Neutrophil (primary cell): ENCODE data around the gene FYN.

Experiments
- H3K27ac ChIP-seq: fragments of 200-600 bp; sonication (generic); 2 replicates; pipeline ENCODE4 v1.5.1; 2016; ENCODE audit warnings: mild to moderate bottlenecking, moderate library complexity
- H3K27me3 ChIP-seq: fragments of 200-600 bp; sonication (generic); 2 replicates; pipeline ENCODE4 v1.6.0; 2016; ENCODE audit warnings: mild to moderate bottlenecking
- H3K36me3 ChIP-seq: fragments of 200-600 bp; sonication (generic); 2 replicates; pipeline ENCODE4 v1.5.1; 2017
- H3K4me1 ChIP-seq, 2 experiments: fragments of 200-600 bp in 1 of 2; sonication (generic) in 1 of 2; 1 replicate in 1 of 2; 2 replicates in 1 of 2; pipeline versions ENCODE4 v1.5.1 to v1.6.1; 2013 to 2016; ENCODE audit warnings: low read depth in 1 of 2, low read length in 1 of 2, mild to moderate bottlenecking in 1 of 2, moderate library complexity in 1 of 2; ENCODE audit not compliant: control insufficient read depth in 1 of 2, insufficient read depth in 1 of 2
- H3K4me3 ChIP-seq, 2 experiments: fragments of 200-600 bp in 1 of 2; sonication (generic) in 1 of 2; 1 replicate in 1 of 2; 2 replicates in 1 of 2; pipeline ENCODE4 v1.5.1; 2013 to 2016; ENCODE audit warnings: low read depth in 1 of 2, low read length in 1 of 2, mild to moderate bottlenecking in 1 of 2, moderate library complexity in 1 of 2
- H3K9me3 ChIP-seq: fragments of 200-600 bp; sonication (generic); 2 replicates; pipeline ENCODE4 v1.5.1; 2016
- TF ChIP-seq, protein P1 (sequence below): fragments of 200-600 bp; sonication (generic); IDR thresholded peaks from 2 replicates; pipeline ENCODE4 v1.5.1; 2016; ENCODE audit warnings: antibody characterized with exemption

The FYN gene

GRCh38 chr6:111864138-111865048 lies 8.9 kb downstream of the FYN start:
- H3K4me3 ChIP-seq = no peak overlapping the region
- H3K27me3 ChIP-seq = peaks cover 9% of the 10 kb centered on the region
- no peak overlapping the region for H3K27ac ChIP-seq
- no peaks in the 10 kb centered on the region for H3K36me3 ChIP-seq
- TF ChIP-seq, protein P1, sequence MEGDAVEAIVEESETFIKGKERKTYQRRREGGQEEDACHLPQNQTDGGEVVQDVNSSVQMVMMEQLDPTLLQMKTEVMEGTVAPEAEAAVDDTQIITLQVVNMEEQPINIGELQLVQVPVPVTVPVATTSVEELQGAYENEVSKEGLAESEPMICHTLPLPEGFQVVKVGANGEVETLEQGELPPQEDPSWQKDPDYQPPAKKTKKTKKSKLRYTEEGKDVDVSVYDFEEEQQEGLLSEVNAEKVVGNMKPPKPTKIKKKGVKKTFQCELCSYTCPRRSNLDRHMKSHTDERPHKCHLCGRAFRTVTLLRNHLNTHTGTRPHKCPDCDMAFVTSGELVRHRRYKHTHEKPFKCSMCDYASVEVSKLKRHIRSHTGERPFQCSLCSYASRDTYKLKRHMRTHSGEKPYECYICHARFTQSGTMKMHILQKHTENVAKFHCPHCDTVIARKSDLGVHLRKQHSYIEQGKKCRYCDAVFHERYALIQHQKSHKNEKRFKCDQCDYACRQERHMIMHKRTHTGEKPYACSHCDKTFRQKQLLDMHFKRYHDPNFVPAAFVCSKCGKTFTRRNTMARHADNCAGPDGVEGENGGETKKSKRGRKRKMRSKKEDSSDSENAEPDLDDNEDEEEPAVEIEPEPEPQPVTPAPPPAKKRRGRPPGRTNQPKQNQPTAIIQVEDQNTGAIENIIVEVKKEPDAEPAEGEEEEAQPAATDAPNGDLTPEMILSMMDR = no peak
- no peaks in the 10 kb centered on the region for H3K4me1 ChIP-seq
- no peaks in the 10 kb centered on the region for H3K9me3 ChIP-seq

GRCh38 chr6:111862741-111863140 lies 10.5 kb downstream of the FYN start:
- Histone ChIP-seq H3K4me1 (no peaks in the 10 kb centered on the region), H3K36me3 (no peaks in the 10 kb centered on the region), H3K4me3 (no peak overlapping the region), H3K27ac (no peak overlapping the region), H3K9me3 (no peaks in the 10 kb centered on the region), H3K27me3 (no peaks in the 10 kb centered on the region)
- TF ChIP-seq, protein P1 = no peak

GRCh38 chr6:111862314-111862713 lies 10.9 kb downstream of the FYN start:
- Histone ChIP-seq H3K36me3 (no peaks in the 10 kb centered on the region), H3K27me3 (no peaks in the 10 kb centered on the region), H3K27ac (no peak overlapping the region), H3K4me3 (no peak overlapping the region), H3K4me1 (no peaks in the 10 kb centered on the region), H3K9me3 (no peaks in the 10 kb centered on the region)
- TF ChIP-seq, protein P1 = no peak

DNA sequence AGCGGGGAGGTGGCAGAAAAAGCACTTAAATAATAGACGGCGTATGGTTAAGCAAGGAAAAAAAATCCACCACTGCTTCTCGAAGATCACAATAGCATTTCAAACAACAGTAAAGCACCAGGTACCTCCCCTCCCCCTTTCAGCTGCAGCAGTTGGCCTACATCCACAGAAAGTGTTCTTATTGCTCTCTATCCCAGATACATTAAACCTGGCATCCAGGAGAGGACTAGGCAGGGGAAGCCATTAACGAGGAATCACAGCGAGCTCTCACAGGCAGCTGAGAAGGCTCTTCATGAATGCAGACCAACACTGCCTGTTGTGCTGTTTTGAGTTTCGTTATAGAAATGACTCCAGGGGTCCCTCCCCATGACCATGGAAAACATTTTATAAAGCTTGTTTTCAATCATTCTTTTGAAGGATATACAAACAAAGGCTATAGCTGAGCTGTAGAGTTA lies 11.8 kb downstream of the FYN start:
- H3K27me3 ChIP-seq = no peaks in the 10 kb centered on the region
- H3K4me1 ChIP-seq = no peaks in the 10 kb centered on the region
- H3K9me3 ChIP-seq = no peaks in the 10 kb centered on the region
- no peak overlapping the region for H3K27ac ChIP-seq
- no peaks in the 10 kb centered on the region for H3K36me3 ChIP-seq
- TF ChIP-seq, protein P1 = no peak
- no peak overlapping the region for H3K4me3 ChIP-seq

DNA sequence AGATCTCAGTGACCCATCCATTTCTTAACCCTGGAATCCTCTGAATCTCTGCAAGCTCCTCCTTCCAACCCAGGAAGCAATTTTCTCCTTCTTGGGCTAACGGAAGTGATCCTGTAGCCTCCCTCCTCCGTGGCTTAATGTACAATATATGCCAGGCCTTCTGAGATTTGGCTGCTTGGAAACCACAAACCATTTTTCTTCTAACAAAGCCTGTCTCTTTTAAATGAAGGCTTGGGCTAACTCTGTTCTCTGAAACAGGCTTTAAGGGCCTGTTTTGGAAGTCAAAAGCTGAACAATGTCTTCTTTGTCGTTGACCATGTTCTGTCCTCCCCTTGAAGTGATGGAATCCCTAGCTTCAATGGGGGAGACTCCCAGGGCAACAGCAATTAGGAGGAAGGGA lies 14.9 kb downstream of the FYN start:
- no peak overlapping the region for H3K27ac ChIP-seq
- TF ChIP-seq, protein P1 = no peak
- no peak overlapping the region for H3K4me3 ChIP-seq
- no peaks in the 10 kb centered on the region for H3K4me1 ChIP-seq
- no peaks in the 10 kb centered on the region for H3K36me3 ChIP-seq
- H3K9me3 ChIP-seq = no peaks in the 10 kb centered on the region
- no peaks in the 10 kb centered on the region for H3K27me3 ChIP-seq
